ENCODE measurements around the gene PRF1. TPM values are rescaled to one million over a fixed set of nuclear protein-coding genes. Genes with fewer than 3 reads are reported as not detected.

Gene PRF1
- total and polyA plus RNA-seq, 2 of the 13 experiments (the other 11 are each of a cell fraction or from before 2014, with no cell fraction given), result 1.00 to 1.4 TPM

DNA sequence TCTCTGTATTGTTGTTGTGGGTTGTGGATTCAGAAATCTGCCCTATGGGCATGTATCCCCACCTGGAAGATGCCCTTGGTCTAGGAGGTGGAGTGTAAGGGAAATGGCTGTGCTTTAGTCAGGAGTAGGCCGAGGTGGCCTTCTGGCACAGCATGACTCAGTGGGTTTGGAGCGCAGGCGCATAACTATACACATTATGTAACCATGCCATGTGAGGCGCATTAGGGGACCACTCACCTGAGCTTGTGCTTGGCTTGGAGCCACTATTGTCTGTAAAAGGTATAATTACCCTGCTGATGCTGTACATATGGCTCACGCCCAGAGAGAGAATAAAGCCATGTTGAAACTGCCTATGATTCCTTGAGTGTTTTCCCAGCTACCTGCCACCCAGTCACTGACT lies 49.1 kb upstream of the PRF1 start:
- no peaks in the 10 kb centered on the region for H3K79me2 ChIP-seq (ENCODE audit: insufficient read depth, low read length)
- DNase-seq (ENCODE audit: low spot score) (no peak), FAIRE-seq (no peak), ATAC-seq (no peak)
- no peaks in the 10 kb centered on the region for H4K20me1 ChIP-seq (ENCODE audit: insufficient read depth, low read length)
- no peak overlapping the region for H3K27ac ChIP-seq (ENCODE audit: extremely low read length, insufficient read depth, low read length)
- no peaks in the 10 kb centered on the region for H3K4me1 ChIP-seq (ENCODE audit: insufficient read depth, low read length)
- H3K4me3 ChIP-seq (replicated peaks in 1 of 3; ENCODE audit: insufficient read depth in 1 of 3, low read depth in 2 of 3, low read length in 3 of 3), result no peak overlapping the region
- ChIA-PET POLR2A (no interaction called here), CTCF (ENCODE audit: low intra/inter-chr PET ratio, low total read pairs) (no interaction called here)
- no peak overlapping the region for H3K9ac ChIP-seq (ENCODE audit: insufficient read depth, low read depth, low read length)
- WGBS (ENCODE audit: low lambda C conversion rate), result 69% methylated on average over 5 of the region's 5 CpGs
- in situ Hi-C loops (cut with HindIII; ENCODE audit: extremely low pct_ligation_motif_present, low pct_unique_long_range_greater_than_20kb), result no loop called here
- intact Hi-C loops (cut with micrococcal nuclease; ENCODE audit: unreplicated experiment), result no loop called here
- H3K9me3 ChIP-seq (ENCODE audit: low read length), result peaks cover 26% of the 10 kb centered on the region
- H3K27me3 ChIP-seq (ENCODE audit: control insufficient read depth in 1 of 2, insufficient read depth in 2 of 2, low read length in 2 of 2), result no peaks in the 10 kb centered on the region
- no TSS peak for BruUV-seq (replicated peaks)
- no peak overlapping the region for H3K4me2 ChIP-seq (ENCODE audit: low read depth, low read length)
- TF ChIP-seq FOSL2 (CRISPR knock-in tag; IDR thresholded peaks at IDR 0.05) (no peak), ZNF281 (CRISPR knock-in tag; IDR thresholded peaks at IDR 0.05; ENCODE audit: borderline replicate concordance) (no peak), ZNF44 (CRISPR knock-in tag; IDR thresholded peaks at IDR 0.05) (no peak), SMAD9 (CRISPR knock-in tag; IDR thresholded peaks at IDR 0.05) (no peak), PAXIP1 (CRISPR knock-in tag; conservative IDR thresholded peaks at IDR 0.05) (no peak), MED1 (CRISPR knock-in tag; IDR thresholded peaks at IDR 0.05) (no peak), ZNF142 (CRISPR knock-in tag; IDR thresholded peaks at IDR 0.05) (no peak), KLF16 (CRISPR knock-in tag; IDR thresholded peaks at IDR 0.05) (no peak), ZNF775 (CRISPR knock-in tag; IDR thresholded peaks at IDR 0.05; ENCODE audit: borderline replicate concordance) (no peak), CHD4 (IDR thresholded peaks at IDR 0.05; ENCODE audit: borderline replicate concordance, low read length) (no peak), SUZ12 (IDR thresholded peaks at IDR 0.05; ENCODE audit: low read depth, low read length) (no peak)
- TF ChIP-seq, protein P1, sequence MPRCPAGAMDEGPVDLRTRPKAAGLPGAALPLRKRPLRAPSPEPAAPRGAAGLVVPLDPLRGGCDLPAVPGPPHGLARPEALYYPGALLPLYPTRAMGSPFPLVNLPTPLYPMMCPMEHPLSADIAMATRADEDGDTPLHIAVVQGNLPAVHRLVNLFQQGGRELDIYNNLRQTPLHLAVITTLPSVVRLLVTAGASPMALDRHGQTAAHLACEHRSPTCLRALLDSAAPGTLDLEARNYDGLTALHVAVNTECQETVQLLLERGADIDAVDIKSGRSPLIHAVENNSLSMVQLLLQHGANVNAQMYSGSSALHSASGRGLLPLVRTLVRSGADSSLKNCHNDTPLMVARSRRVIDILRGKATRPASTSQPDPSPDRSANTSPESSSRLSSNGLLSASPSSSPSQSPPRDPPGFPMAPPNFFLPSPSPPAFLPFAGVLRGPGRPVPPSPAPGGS (CRISPR knock-in tag; IDR thresholded peaks at IDR 0.05), result no peak
- H3K36me3 ChIP-seq (replicated peaks in 1 of 2; ENCODE audit: control insufficient read depth in 1 of 2, insufficient read depth in 2 of 2, low read length in 2 of 2), result no peaks in the 10 kb centered on the region
- H2AFZ ChIP-seq (ENCODE audit: low read length), result no peak overlapping the region
